Fibroblast of upper back skin (primary cell): Measurements from ENCODE around the gene FIGNL2.
A peak's percentile ranks its signal among the peaks of the same experiment; 100 is the strongest.

Experiments
- DNase-seq: peaks from one replicate; pipeline ENCODE4 v3.0.0-alpha.2; 2013

FIGNL2 gene

DNA sequence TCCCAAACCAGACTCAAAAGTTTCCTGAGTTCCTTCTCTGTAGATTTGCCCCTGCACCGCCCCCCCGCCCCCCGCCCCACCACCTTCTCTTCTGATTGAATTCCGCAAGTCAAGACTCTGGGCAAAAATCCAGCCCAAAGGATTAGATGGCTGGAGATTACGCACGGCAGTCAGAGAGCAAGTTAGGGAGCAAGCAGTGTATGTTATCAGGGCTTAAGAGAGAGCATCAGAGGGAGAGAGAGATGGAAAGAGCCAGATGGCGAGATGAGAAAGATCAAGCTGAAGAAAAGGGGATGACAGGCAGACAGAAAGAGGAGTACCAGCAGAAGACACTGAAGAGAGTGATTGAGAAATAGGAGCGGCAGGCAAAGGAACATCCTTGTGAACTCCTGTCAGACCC is 25.5 kb upstream of the FIGNL2 start:
- peak; percentile 77 for DNase-seq

DNA sequence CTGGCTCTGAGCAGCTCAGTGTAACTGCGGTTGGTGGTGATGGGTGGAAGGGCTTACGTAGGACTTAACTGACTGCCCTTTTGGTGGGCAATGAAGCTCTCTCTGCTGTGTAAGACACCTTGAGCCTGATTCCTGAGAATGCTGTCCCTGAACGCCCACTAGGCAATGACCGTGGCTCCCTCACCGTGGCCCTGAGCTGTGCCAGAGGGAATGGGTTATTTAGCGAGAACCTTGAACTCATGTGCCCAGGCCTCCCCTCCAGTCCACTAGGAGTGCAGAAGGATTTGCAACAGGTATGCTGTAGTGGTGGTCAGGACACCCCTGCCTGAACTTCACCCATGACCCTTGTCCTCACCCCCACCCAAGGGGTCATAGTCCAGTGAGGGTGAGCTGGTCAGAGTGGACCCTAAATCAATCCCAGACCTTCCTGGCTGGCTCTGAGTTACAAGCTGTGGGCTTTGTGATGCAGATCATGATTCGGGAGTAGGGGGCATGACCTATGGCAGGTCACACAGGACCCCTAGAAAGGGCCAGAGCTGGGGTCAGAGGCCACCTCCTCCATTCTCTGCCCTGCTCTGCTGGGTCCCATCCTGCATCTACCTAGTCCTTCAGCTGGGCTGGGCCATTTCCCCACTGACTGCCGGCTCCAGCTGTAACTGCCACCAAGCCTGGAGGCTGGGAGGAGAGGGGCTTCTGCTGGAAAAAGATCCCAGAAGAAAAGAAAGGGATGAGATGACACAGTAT is 24.9 kb upstream of the FIGNL2 start:
- no peak for DNase-seq

DNA sequence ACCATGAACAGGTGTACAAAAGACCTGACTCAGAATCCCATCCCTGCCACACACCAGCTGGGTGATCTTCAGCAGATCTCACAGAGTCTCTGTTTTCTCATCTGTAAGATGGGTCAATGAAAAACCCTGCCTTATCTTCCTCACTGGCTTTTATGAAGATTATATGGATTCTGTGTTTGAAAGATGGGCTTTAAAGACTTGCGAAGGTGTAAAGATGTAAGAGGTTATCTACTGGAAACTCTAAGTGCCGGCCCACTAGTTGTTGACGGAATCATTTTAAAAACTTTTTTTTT is 24.1 kb upstream of the FIGNL2 start:
- no peak for DNase-seq

DNA sequence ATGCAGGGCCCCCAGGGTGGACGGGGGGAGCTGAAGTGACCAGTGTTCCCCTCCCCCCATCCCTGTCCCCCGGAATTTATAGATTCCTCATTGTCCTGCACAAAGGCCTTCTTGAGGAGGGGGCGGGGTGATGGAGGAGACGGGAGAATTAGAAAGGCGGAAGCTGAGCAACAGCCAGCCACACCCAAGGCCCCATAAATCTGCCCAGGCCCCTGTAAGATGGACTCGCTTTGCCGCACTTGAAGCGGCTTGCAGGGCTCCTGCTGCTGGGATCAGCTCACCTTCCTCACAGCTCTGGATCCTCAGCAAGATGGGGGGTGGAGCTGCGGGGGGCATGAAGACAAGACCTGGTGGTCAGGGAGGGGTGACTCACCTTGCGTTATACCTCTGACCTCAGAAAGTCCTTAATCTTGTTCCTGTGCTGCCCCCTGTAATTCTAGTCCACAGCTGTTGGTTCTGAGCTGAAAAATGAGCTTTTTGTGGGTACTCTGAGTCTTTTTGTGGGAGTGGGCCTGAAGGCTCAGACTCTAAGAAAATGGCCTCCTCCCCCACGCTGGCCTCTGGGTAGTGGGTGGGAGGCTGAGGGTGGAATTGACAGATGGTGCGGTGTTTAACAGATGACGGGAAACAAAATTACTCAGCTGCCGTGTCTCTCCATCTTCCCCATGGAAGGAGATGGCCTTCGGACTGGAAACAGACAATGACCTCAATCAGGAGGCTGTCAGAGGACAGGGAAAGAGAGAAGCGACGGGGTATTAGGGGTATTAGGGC is 23.6 kb upstream of the FIGNL2 start:
- DNase-seq, result no peak

DNA sequence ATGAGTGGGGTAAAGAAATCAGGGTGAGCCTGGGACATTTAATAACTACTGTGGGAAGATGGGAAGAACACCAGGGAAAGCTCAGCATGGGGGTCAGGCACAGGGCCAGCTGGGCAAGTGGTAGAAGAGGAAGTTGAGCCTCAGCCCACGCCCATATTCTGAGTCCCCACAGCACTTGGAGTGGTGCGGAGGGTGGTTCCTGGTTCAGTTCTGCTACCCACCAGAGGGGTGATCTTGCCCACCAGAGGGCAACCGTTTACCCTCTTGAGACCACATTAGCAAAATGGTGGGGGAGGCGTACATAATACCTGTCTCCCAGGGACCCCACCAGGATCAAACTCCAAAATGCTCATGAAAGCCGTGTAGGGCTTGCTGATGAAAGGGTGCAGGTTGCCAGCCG is 22.6 kb upstream of the FIGNL2 start:
- DNase-seq, result no peak

DNA sequence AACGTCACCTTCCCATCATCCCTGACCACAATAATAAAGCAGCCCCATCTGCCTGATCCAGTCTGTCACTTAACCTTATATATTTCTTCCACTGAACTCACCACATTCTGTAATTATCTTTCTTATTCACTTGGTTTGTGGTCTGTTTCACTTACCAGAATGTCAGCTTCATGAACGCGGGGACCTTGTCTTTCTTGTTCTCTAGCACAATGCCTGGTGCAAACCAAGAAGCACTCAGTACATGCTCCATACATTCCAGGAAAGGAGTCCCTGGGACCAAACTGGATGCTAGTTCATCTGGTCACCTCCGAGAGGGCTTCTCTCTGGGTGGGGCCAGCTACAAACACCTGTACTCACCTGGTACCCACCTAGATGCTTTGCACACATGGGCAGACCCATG is 22.0 kb upstream of the FIGNL2 start:
- no peak for DNase-seq

DNA sequence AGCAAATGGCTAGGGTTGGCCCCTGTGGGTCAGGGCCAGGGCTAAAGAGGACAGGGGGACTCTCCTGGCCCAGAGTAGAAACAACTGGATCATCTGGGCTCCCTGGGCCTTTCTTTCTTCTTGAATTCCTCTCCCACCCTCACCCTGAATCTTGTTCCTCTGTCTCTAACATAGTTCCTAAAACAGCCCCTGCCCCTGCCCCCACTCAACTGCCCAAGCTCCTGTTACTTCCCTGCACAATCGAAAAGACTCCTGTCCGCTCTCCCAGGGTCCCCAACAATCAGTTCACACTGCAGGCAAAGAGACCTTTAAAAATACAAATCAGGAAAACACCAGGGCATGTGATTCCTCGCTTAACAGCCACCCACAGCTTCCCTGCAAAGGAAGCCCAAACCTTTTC is 21.4 kb upstream of the FIGNL2 start:
- no peak for DNase-seq

DNA sequence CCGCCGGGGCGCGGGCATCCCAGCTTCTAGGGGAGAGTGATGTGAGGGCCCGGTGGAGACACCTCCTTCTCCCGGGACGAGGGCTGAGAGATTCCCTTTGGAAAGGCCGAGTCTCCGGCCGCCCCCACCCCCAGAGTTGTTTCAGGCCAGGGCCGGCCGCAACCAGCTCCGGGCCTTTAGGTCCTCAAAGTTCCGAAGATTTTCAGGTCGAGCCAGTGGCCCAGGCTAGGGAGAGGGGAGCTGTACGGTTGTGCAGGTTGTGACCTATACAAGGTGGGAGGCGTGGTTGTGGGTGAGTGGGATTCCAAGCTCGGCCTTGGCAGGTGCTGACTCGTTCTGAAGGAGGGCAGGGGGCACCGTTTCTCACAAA is 21.0 kb upstream of the FIGNL2 start:
- DNase-seq, result no peak

DNA sequence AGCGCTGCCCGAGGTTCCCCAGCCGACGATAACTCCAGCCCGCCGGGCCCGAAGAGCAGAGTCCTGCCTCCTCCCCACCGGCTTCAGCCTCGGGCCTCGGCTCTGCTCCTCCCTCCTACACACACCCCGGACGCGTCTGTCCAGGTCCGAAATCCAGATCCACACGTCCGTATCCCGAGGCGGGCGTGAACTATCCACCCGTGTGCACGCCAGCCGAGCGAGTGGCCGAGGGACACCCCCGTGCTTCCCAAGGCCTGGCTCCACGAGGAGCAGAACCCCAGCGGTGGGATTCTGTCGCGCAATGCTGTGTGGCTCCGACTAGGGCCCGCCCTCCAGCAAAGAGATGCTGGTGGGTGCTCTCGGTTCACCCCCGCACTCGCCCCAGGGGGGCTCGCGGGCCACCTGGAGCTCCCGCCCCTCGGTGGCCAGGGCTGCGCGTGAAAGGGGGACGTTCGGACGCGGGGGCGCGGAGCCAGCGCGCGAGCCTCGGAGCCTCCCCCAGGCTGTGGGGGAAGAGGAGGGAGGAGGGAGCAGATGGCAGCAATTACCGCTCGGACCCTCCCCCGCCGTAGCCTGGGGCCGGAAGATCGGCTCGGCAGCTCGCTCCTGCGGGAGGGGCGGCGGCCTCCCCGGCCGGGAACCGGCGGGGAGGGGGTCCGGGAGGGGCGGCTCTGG is 20.4 kb upstream of the FIGNL2 start:
- DNase-seq, result peak; percentile 34

DNA sequence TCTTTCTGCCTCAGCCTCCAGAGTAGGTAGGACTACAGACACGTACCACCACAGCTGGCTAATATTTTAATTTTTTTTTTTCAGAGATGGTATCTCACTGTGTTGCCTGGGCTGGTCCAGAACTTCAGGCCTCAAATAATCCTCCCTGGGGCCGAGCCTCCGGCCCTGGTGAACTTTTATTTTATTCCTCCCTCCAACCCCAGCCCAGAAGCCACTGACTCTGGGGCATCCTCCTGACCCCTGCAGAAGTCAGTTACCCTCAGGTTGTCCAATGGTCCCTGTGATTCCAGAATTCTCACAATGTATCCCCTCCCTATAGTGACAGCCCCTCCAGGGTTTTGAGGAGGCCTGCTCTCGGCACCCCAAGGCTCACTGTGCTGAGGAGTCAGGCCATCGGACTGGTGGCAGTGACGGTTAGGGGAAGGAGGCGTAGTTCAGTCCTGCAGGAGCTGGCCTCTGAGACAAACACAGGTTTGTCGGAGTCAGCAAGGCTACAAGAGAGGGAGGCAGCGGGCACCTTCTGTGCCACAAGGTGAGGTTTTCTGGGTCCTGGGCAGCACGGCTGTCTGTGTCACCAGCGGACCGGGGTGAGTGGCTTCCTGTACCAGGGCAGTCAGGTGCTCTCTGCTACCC is 19.4 kb upstream of the FIGNL2 start:
- DNase-seq, result no peak

DNA sequence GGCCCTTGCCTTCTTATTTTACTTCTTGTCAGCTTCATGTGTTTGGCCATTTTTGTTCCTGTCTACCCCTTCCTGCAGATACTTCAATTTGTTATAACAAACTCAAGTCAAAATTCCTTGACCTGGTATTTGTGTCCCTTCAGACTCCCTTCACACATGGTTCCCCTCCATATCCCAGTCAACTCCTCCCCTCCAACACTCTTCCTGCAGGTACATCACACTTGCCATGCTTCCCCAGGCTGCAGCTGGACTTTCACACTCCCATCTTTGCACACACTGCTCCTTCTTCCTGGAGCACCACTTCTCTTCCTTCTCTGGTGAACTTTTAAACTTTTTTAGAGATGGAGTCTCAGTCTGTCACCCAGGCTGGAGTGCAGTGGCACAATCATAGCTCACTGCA is 18.9 kb upstream of the FIGNL2 start:
- DNase-seq, result no peak

DNA sequence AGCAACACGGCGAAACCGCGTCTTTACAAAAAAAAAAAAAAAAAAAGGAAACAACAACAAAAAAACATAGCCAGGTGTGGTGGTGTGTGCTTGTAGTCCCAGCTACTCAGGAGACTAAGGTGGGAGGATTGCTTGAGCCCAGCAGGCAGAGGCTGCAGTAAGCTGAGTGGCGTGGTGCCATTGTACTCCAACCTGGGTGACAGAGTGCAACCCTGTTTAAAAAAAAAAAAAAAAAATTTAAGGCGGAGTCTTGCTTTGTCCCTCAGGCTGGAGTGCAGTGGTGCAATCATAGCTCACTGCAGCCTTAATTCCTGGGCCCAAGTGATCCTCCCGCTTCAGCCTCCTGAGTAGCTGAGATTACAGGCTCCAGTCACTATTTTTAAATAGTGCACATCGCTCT is 18.2 kb upstream of the FIGNL2 start:
- no peak for DNase-seq

DNA sequence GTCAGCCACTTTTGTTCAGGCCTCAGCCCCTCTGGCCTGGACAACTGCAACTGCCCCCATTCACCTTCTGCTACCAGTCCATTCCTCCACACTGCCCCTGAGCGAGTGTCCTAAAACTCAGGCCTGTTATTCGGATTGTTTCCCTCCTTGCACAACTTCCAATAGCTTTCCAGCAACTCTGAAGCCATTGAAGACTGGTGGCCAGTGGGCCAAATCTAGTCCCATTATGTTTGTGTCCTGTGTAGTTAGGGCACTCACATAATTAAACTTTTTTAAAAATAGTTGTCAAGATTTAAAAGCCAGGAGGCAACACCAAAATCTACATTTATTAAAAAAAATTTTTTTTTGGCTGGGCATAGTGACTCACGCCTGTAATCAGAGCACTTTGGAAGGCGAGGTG is 17.8 kb upstream of the FIGNL2 start:
- DNase-seq, result no peak

DNA sequence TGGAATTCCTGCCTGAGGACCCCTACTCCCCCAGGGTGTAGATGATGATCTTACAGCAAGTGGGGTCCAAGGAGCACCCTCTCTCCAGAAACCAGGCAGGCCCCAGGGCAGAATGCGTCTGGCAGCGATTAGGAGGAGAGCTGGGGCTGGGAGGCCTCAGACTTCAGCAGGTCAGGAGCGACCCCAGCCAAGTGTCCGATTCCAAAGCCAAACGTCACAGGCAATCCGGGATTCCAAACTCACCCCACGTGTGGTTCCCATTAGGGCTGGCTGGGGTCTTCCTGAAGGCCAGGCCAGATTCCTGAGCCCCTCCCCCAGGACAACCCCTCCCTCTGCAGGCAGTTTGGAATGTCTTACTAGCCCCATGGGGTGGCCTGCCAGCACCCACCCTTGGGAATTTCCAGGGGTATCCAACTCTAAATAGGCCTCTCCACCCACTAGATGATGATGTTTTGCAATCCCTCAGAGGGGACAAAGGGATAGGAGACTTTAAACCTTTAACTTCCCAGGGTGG is 17.3 kb upstream of the FIGNL2 start:
- peak; percentile 14 for DNase-seq

DNA sequence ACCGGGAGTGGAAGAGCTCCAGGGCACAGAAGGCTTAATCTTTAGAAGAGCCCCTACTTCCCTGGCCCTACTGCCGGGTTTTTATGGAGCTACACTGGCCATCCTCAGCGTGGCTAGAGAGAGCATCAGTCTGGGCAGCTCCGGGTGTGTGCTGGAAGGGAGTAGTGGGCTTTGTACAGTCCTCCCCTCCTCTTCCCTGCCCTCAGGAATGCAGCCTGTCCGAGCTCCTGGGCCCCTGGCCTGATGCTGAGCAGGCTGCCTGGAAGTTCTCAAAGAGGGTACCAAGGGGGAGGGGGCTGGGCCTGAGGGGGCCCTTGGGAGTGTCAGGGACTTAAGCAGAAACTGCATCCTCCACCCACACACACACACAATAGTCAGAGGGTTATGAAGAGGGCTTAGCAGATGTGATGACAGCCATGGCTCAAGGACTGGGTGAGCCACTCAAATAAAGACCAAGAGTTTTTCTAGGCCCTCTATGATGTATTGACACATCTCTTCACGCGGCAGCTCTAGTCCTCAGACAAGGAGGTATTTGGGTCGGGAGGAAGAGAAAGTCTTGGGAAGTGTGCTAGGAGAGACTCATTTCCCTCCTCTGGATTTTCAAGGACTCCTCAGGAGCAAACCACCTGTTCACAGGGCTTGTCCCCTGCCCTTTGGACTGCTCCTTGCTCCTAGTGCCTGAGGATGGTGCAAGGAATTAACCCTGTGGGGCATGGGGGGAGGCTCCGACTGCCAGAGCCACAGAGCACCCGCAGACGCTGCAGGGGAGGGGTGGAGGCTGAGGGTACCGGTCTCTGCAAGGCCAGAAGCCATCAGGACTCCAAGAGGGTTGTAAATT is 16.5 kb upstream of the FIGNL2 start:
- DNase-seq, result peak; percentile 25

DNA sequence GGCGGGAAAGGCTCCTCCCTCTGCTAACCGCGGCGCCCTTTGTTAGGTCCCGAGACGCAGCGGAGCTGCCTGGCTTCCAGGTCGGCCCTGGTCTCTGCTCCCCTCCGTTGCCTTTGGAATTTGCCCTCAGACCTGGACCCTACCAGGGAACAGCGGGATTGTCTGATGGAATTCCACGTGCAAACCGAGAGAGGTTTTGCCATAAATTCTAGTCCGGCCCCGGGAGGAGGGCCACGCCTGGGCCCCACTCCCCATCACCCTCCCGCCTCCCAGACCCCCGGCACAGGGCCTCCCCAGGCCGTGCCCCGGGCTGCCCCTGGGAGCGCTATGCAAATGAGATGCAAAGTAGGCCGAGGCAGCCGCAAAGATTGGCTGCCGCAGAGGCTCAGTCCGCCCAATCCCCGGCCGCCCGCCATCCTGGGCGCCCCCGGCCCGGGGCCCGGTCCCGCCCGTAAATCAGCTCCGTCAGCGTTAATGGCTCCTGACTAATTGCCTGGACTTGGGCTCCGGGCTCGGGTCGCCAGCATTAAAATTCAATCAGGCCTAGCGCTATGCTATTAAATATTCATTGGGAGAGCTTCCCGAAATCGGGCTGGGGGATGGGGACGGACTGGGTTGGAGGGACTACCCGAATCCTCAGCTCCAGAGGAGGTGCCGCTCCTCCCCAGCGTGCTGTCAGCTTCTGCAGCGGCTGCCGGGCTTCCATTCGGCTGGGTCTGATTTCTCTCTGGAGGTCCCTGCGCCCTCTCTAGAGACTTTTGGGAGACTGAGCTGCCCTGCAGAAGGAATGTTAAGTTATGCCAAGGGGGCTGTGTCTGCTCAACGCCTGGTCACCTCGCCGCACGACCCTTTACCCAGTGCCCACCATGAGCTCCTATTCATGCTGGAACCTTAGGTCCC is 15.7 kb upstream of the FIGNL2 start:
- DNase-seq, result peak; percentile 21

DNA sequence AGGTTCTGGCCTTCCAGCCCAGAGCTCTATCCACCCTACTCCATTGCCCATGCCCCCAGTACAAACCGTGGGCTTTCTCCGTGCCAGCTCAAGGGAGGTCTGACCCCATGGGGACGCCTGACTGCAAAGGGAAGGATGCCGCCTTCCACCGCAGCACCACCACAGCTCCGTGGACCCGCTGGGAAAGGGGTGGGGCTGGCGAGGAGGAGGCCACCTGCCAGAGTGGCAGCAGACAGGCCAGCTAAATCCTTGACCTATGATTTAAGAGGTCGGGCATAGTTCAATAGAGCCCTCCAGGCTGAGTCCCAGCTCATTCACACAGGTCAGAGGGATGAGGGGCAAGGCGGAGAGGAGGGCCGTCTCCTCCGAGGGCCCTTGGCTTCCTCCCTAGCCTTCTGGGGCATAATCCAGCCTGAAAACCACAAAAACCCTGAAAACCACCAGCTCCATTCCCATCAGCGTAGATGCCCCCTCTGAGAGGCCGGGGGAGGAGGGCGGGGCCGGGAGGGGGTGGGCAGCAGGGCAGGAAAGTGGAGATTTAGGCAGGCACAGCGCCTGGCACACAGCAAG is 14.9 kb upstream of the FIGNL2 start:
- DNase-seq, result no peak

DNA sequence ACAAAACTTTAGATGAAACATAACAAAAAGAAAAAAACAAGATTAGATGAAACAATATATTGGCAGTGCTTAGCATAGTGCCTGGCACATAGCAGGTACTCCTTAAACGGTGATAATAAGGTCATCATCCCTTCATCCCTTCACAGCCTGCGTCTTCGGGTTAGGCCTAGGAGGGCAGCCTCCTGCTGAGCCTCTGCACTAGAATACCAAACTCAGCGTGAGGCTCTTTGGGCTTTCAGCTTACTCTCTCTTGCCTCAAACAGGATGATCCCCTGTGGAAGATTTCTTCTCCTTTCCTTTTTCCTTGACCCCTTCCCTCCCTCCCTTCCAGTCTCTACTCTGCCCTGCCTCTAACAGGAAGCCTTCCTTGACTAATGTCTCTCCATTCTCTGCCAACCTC is 14.4 kb upstream of the FIGNL2 start:
- DNase-seq, result no peak

DNA sequence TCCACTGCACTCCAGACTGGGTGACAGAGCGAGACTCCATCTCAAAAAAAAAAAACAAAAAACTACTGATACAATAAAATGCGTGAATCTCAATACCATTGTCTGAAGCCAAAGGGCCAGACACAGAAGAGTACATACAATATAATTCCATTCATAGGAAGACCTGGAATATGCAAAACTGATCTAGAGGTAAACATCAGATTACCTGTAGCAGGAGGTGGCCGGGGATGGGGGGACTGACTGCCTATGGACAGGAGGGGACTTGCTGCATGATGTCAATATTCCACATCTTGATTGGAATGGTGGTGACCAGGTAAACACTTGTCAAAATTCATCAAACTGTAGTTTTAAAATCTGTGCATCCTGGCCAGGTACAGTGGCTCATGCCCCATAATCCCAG is 12.5 kb upstream of the FIGNL2 start:
- DNase-seq, result no peak

DNA sequence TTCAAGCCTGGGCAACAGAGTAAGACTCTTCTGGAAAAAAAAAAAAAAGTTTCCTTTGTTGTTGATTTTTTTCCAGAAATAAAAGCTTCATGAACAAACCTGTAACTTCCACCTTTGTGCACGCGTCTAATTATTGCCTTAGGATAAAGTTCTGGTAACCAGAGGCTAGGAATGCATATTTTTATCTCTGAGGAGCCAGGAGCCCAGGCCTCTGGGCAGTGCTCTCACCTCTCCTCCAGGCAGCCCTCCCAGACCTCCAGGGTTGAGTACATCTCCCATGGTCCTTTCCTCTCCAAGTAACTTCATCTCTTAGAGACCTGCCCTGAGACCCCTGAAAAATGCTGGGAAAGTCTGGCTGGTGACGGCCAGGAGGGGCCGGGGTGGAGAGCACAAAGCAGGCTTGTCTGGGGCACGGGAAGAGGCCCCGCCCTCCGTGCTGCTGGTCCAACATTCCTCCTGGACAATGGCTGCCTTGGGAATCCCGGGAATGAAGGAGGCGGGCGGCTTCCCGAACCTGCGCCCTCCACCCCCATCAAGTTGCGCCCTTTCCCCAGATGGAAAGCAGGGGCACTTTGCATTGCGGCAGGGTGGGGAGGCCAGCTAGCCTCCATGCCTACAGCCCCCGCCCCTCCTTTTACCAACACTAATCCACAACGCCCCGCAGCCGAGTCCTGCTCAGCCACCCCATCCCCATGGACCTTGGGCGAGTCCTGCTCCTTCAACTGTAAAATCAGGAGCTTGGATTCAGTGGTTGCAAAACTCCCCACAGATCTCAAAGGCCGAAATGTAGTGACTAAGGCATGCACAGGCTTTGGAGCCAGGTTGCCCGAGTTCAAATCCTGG is 7.3 kb upstream of the FIGNL2 start:
- DNase-seq, result peak; percentile 71
